Keratinocyte (primary cell): ENCODE results near the gene LETMD1. TPM values are rescaled to one million over a fixed set of nuclear protein-coding genes. Genes with fewer than 3 reads are reported as not detected.

ENCODE experiments used
- DNase-seq: peaks from one replicate; pipeline ENCODE4 v3.0.0-alpha.2; 2011; ENCODE audit warnings: low read depth, missing footprints, low spot score
- FAIRE-seq: peaks from 2 replicates; lab custom pipeline; 2011; peaks lifted over from hg19 to GRCh38; lab: Jason Lieb, UNC
- H2AFZ ChIP-seq: 2 replicates; pipeline ENCODE4 v1.6.0; 2012; ENCODE audit warnings: low read length, control low read depth, inconsistent platforms; ENCODE audit not compliant: control insufficient read depth
- H3K27ac ChIP-seq: 2 replicates; pipeline ENCODE4 v1.5.1; 2011; ENCODE audit warnings: low read length; ENCODE audit not compliant: control insufficient read depth, insufficient read depth
- H3K27me3 ChIP-seq: 3 replicates; pipeline ENCODE4 v1.6.0; 2011; ENCODE audit warnings: low read length; ENCODE audit not compliant: control insufficient read depth, insufficient read depth; ENCODE audit errors: extremely low read depth
- H3K36me3 ChIP-seq, 2 experiments: 2 replicates in 1 of 2; 3 replicates in 1 of 2; pipeline ENCODE4 v1.5.1; 2011; ENCODE audit warnings: low read length in 2 of 2, mild to moderate bottlenecking in 1 of 2; ENCODE audit not compliant: control insufficient read depth in 2 of 2, insufficient read depth in 2 of 2; ENCODE audit errors: extremely low read depth in 1 of 2
- H3K4me1 ChIP-seq: 3 replicates; pipeline ENCODE4 v1.5.1; 2011; ENCODE audit warnings: low read length; ENCODE audit not compliant: control insufficient read depth, insufficient read depth; ENCODE audit errors: extremely low read depth
- H3K4me2 ChIP-seq: 3 replicates; pipeline ENCODE4 v1.6.0; 2011; ENCODE audit warnings: low read depth, low read length; ENCODE audit not compliant: control insufficient read depth, insufficient read depth; ENCODE audit errors: extremely low read depth
- H3K4me3 ChIP-seq, 3 experiments: fragments of 200-600 bp in 1 of 3; sonication (generic) in 1 of 3; 2 replicates in 2 of 3; 3 replicates in 1 of 3; pipeline ENCODE4 v1.5.1; 2011 to 2016; ENCODE audit warnings: low read length in 3 of 3, mild to moderate bottlenecking in 3 of 3, control low read depth in 2 of 3, inconsistent platforms in 1 of 3, low read depth in 1 of 3, mixed read lengths in 1 of 3, mixed run types in 1 of 3, moderate library complexity in 1 of 3; ENCODE audit not compliant: control insufficient read depth in 2 of 3, insufficient read depth in 2 of 3; ENCODE audit errors: extremely low read depth in 1 of 3
- H3K79me2 ChIP-seq: 2 replicates; pipeline ENCODE4 v1.6.0; 2012; ENCODE audit warnings: low read length; ENCODE audit not compliant: control insufficient read depth, insufficient read depth
- H3K9ac ChIP-seq: 3 replicates; pipeline ENCODE4 v1.6.0; 2011; ENCODE audit warnings: low read length; ENCODE audit not compliant: control insufficient read depth, insufficient read depth; ENCODE audit errors: extremely low read depth
- H3K9me1 ChIP-seq: 3 replicates; pipeline ENCODE4 v1.6.0; 2011; ENCODE audit warnings: low read length; ENCODE audit not compliant: control insufficient read depth, insufficient read depth; ENCODE audit errors: extremely low read depth
- H3K9me3 ChIP-seq: 2 replicates; pipeline ENCODE4 v1.5.1; 2012; ENCODE audit warnings: low read depth, low read length; ENCODE audit not compliant: control insufficient read depth
- H4K20me1 ChIP-seq: 3 replicates; pipeline ENCODE4 v1.6.0; 2011; ENCODE audit warnings: low read length; ENCODE audit not compliant: control insufficient read depth, insufficient read depth; ENCODE audit errors: extremely low read depth
- CTCF ChIP-seq, 3 experiments: IDR thresholded peaks in 1 of 3; conservative IDR thresholded peaks in 1 of 3; optimal IDR thresholded peaks in 1 of 3; 2 replicates in 2 of 3; 3 replicates in 1 of 3; pipeline versions ENCODE3 to v1.5.1; 2011; ENCODE audit warnings: low read length in 3 of 3, mild to moderate bottlenecking in 3 of 3, moderate library complexity in 2 of 3, control low read depth in 1 of 3, inconsistent platforms in 1 of 3; ENCODE audit not compliant: insufficient read depth in 2 of 3; ENCODE audit errors: extremely low read depth in 1 of 3
- EZH2 ChIP-seq: IDR thresholded peaks from one replicate; pipeline ENCODE4 v1.6.1; 2012; ENCODE audit warnings: inconsistent platforms, mild to moderate bottlenecking, low read length, moderate library complexity
- dilution Hi-C: fragments of 300-500 bp; cut with MboI; formaldehyde crosslinking; loops from one replicate; pipeline ENCODE4 v1.7.0; 2020; ENCODE audit warnings: low sequenced_read_pairs; ENCODE audit not compliant: extremely low pct_ligation_motif_present
- polyA plus RNA-seq, 5 experiments: library from polyadenylated mRNA; depleted of rRNA in 3 of 5; stranded (reverse) in 3 of 5; stranded (forward) in 1 of 5; unstranded in 1 of 5; fragments of >200 nt; gene quantifications; 1 replicate in 1 of 5; 2 replicates in 3 of 5; 3 replicates in 1 of 5; pipeline versions ENCODE4 v1.2.1 to v1.2.3, GENCODE V29; 2011 to 2012; ENCODE audit warnings: missing spikeins in 2 of 5, low read depth in 1 of 5, low replicate concordance in 1 of 5
- small RNA-seq, 3 experiments: library from RNA; depleted of rRNA; stranded (forward); fragments of <200 nt; gene quantifications; one replicate each; pipeline ENCODE3, GENCODE V24; 2012; ENCODE audit warnings: low read depth in 3 of 3, low replicate concordance in 1 of 3; ENCODE audit not compliant: insufficient read length in 3 of 3

LETMD1 gene
- polyA plus RNA-seq, 1 donor (not counting 4 experiments of a cell fraction or from before 2014, with no cell fraction given) = 51.1 TPM

GRCh38 chr12:51108136-51108535, 60.0 kb downstream of the LETMD1 start:
- Histone ChIP-seq H3K4me1 (no peaks in the 10 kb centered on the region), H3K4me3 (no peak overlapping the region), H3K79me2 (no peaks in the 10 kb centered on the region), H3K27me3 (no peaks in the 10 kb centered on the region), H3K9me1 (no peaks in the 10 kb centered on the region), H3K9ac (no peak overlapping the region), H3K4me2 (no peak overlapping the region), H4K20me1 (no peaks in the 10 kb centered on the region), H3K36me3 (peaks cover 8 to 18% of the 10 kb centered on the region in 2 experiments), H3K9me3 (no peaks in the 10 kb centered on the region), H3K27ac (no peak overlapping the region), H2AFZ (no peak overlapping the region)
- no peak for TF ChIP-seq EZH2
- no peak for TF ChIP-seq CTCF (optimal IDR thresholded peaks at IDR 0.05 in 1 of 3, IDR thresholded peaks at IDR 0.05 in 1 of 3, conservative IDR thresholded peaks at IDR 0.05 in 1 of 3; ENCODE audit: extremely low read depth in 1 of 3, insufficient read depth in 2 of 3, low read length in 3 of 3)
- DNase-seq = no peak
- no peak for FAIRE-seq
- dilution Hi-C loops = no loop called here

Small RNAs within 50 kb of the gene (small RNA-seq; reads per million reads assigned to genes)
- gene RNU6-1273P (0 reads per million in 3 experiments), gene RNU6-87P (0 reads per million in 3 experiments)

Other genes starting within 250 kb of the LETMD1 start
- not detected in 3 replicates for gene TMPRSS12, start 205.4 kb upstream of the LETMD1 start, polyA plus RNA-seq
- not detected in 3 replicates for gene HIGD1C, start 95.8 kb upstream of the LETMD1 start, polyA plus RNA-seq
- 26.7 to 38.9 TPM (median 37.5 TPM) in 3 replicates for gene SLC11A2, start 21.9 kb upstream of the LETMD1 start, polyA plus RNA-seq
- 17.5 to 19.2 TPM (median 18.4 TPM) in 3 replicates for gene CSRNP2, start 35.3 kb downstream of the LETMD1 start, polyA plus RNA-seq
- gene TFCP2, start 124.8 kb downstream of the LETMD1 start, polyA plus RNA-seq = 17.0 to 28.7 TPM (median 27.2 TPM) in 3 replicates
- gene POU6F1, start 169.7 kb downstream of the LETMD1 start, polyA plus RNA-seq = 0.29 to 0.45 TPM (median 0.42 TPM) in 3 replicates
- gene DAZAP2, start 190.5 kb downstream of the LETMD1 start, polyA plus RNA-seq = 199 to 239 TPM (median 232 TPM) in 3 replicates
- 42.9 to 63.3 TPM (median 52.1 TPM) in 3 replicates for gene SMAGP, start 222.1 kb downstream of the LETMD1 start, polyA plus RNA-seq